GM12872 (cell line): ENCODE results near the gene OR7G2.

Experiments used
- TF ChIP-seq, protein P1 (sequence below): IDR thresholded peaks from 3 replicates; pipeline ENCODE4 v1.5.1; 2011; ENCODE audit warnings: low read depth, mild to moderate bottlenecking, low read length, moderate library complexity; ENCODE audit not compliant: insufficient read depth

Gene OR7G2

DNA sequence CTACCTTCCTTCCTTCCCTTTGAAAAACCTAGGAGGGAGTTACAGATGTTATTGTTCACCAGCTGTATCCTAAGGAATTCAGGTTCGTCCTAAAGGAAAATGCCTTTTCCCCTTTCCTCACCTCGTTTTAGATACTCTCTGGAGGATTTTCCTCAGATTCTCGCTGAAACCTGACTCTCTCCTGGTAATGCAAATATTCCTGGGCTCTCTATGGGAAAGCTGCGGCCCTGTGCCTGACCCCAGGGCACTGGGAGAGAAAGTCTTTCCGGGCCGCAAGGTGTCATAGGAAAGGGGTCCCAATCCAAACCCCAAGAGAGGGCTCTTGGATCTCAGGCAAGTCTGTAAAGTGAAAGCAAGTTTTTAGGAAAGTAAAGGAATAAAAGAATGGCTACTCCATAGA, 33.5 kb downstream of the OR7G2 start:
- TF ChIP-seq, protein P1, sequence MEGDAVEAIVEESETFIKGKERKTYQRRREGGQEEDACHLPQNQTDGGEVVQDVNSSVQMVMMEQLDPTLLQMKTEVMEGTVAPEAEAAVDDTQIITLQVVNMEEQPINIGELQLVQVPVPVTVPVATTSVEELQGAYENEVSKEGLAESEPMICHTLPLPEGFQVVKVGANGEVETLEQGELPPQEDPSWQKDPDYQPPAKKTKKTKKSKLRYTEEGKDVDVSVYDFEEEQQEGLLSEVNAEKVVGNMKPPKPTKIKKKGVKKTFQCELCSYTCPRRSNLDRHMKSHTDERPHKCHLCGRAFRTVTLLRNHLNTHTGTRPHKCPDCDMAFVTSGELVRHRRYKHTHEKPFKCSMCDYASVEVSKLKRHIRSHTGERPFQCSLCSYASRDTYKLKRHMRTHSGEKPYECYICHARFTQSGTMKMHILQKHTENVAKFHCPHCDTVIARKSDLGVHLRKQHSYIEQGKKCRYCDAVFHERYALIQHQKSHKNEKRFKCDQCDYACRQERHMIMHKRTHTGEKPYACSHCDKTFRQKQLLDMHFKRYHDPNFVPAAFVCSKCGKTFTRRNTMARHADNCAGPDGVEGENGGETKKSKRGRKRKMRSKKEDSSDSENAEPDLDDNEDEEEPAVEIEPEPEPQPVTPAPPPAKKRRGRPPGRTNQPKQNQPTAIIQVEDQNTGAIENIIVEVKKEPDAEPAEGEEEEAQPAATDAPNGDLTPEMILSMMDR = no peak

GRCh38 chr19:9070066-9070465, 37.2 kb downstream of the OR7G2 start:
- TF ChIP-seq, protein P1 = no peak

- TF ChIP-seq, protein P1 = no peak
These were observed 41.7 kb downstream of the OR7G2 start for GRCh38 chr19:9065457-9066014.

DNA sequence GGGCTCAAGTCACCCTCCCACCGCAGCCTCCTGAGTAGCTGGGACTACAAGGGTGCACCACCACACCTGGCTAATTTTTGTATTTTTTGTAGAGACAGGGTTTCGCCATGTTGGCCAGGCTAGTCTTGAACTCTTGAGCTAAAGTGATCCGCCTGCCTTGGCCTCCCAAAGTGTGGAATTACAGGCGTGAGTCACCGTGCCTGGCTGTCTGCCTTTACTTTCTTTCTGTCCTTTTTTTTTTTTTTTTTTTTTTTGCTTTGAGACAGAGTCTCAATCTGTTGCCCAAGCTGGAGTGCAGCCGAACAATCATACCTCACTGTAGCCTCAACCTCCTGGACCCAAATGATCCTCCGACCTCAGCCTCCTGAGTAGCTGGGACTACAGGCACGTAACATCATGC, 45.4 kb downstream of the OR7G2 start:
- TF ChIP-seq, protein P1 = no peak

DNA sequence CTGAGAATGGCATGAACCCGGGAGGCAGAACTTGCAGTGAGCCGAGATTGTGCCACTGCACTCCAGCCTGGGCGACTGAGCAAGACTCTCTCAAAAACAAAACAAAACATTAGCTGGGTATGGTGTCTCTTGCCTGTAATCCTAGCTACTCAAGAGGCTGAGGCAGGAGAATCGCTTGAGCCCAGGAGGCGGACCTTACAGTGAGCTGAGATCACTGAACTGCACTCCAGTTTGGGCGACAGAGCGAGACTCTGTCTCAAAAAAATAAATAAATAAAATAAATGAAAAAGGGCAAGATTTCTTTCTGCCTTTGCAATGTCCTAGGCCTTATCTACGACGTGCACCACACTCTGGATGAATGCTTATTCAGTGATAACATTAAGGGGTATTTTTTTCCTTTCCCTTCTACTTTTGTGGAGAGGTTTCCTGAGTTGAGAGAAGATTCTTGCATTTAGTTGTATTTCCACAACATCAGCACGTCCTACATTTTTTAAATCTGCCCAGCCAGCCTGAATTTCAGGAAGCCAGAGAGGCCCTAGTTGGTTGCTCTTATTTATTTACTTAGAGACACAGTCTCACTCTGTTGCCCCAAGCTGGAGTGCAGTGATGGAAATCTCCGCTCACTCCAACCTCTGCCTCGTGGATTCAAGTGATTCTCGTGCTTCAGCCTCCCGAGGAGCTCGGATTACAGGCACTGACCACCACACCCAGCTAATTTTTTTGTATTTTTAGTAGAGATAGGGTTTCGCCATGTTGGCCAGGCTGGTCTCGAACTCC, 46.5 kb downstream of the OR7G2 start:
- TF ChIP-seq, protein P1 = no peak

DNA sequence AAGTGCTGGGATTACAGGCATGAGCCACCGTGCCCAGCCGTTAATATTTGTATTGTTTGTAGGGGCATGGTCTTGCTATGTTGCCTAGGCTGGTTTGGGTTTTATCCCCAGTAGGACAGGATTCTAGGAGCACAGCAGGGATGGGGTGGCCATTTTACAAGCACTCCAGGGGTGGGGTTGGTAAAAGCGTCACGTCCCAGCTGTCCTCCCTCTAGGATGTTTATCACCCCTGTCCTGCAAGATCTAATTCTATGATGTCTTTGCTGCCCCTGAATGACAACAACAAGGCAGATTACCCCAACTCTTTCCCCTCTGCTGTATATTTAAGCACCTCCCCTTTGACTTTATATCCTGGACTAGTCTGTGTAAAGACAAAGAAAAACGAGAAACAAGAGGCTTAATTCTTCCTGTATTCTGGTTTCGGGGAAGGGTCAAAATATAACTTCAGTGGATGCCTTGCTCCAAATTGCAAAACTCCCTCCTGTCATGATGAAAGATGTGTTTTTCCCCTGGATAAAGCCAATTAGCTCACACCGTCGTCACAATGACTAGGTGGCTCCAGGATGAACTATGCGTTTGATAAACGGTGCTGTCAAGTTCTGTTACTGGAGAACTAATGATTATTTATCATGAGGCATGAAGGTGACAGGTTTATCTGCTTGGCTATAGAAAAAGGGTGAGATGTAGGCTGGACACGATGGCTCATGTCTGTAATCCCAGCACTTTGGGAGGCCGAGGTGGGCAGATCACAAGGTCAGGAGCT, 48.2 kb downstream of the OR7G2 start:
- TF ChIP-seq, protein P1 = no peak

DNA sequence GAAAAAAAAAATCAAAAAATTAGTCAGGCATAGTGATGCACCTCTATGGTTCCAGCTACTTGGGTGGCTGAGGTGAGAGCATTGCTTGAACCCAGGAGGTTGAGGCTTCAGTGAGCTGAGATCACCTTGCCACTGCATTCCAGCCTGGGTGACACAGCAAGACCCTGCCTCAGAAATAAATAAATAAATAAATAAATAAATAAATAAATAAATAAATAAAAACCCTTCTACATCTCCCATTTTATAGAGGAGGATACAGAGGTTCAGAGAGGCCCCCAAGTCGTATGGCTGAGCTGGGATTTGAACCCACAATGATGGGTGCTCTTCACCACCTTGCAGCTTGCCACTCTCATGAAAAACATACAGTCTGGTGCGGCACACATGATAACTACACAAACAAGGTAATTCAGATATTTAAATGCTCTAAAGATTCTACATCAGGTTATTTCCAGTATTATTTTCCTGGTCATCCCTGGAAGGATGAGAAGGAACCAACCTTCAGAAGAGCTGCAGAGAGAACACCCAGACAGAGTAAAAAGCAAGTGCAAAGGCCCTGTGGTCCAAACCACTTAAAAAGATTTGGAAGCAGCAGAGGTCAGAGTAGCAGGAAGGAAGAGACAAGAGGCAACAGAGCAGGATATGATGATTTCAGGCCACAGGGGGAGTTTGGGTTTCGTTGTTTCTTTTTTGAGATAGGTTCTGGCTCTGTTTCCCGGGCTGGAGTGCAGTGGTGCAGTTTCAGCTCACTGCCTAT, 49.6 kb downstream of the OR7G2 start:
- TF ChIP-seq, protein P1 = no peak
